K562 (cell line): ENCODE measurements around the gene STARD8. TPM values are rescaled to one million over a fixed set of nuclear protein-coding genes. Genes with fewer than 3 reads are reported as not detected.

ENCODE experiments used
- ATAC-seq: fragments of 200-7000 bp; cut with Tn5 transposase; 3 replicates; pipeline ENCODE4 v1.9.1; 2020; ENCODE audit warnings: moderate library complexity
- BruUV-seq: library from RNA; stranded (reverse); fragments of 400-500 nt; replicated peaks from 2 replicates; lab custom pipeline; 2021; lab: Mats Ljungman, UMichigan
- CTCF ChIA-PET: fragments of 300-600 bp; formaldehyde crosslinking; extraction: SDS; loops from one replicate; lab custom pipeline; 2021; ENCODE audit warnings: low intra/inter-chr PET ratio; lab: Yijun Ruan, JAX
- POLR2A ChIA-PET: fragments of 300-600, 350-650 bp; sonication (Branson Sonifier 250); formaldehyde crosslinking; extraction: SDS; loops from one replicate; lab custom pipeline; 2021; ENCODE audit warnings: antibody characterized with exemption, inconsistent platforms; lab: Yijun Ruan, JAX
- DNase-seq, 4 experiments: peaks; one replicate each; pipeline versions ENCODE4 v3.0.0 to v3.0.0-alpha.2; 2011 to 2018; ENCODE audit warnings: low spot score in 3 of 4, mixed read lengths in 3 of 4; ENCODE audit errors: extremely low read depth in 1 of 4
- FAIRE-seq: peaks from 2 replicates; lab custom pipeline; 2011; peaks lifted over from hg19 to GRCh38; lab: Jason Lieb, UNC
- H2AFZ ChIP-seq: 2 replicates; pipeline ENCODE4 v1.6.0; 2011; ENCODE audit warnings: low read depth, low read length, control low read depth, inconsistent platforms
- H3K27ac ChIP-seq: fragments of 200-600 bp; 3 replicates; pipeline ENCODE4 v1.8.0; 2011; ENCODE audit warnings: low read depth, mild to moderate bottlenecking, control low read depth, inconsistent platforms, low read length, moderate library complexity, mixed read lengths; ENCODE audit errors: extremely low read depth
- H3K27me3 ChIP-seq, 2 experiments: fragments of 300-600 bp in 1 of 2; 2 replicates in 1 of 2; 3 replicates in 1 of 2; pipeline versions ENCODE4 v1.6.0 to v1.8.0; 2011; ENCODE audit warnings: inconsistent platforms in 2 of 2, low read length in 2 of 2, mild to moderate bottlenecking in 1 of 2, mixed read lengths in 1 of 2, moderate library complexity in 1 of 2; ENCODE audit not compliant: control insufficient read depth in 2 of 2, insufficient read depth in 2 of 2
- H3K36me3 ChIP-seq: fragments of 300-600 bp; 3 replicates; pipeline ENCODE4 v1.8.0; 2011; ENCODE audit warnings: mild to moderate bottlenecking, low read length, inconsistent platforms; ENCODE audit not compliant: control insufficient read depth, insufficient read depth
- H3K4me1 ChIP-seq, 2 experiments: fragments of 200-600 bp in 1 of 2; replicated peaks in 1 of 2; 2 replicates in 1 of 2; 3 replicates in 1 of 2; pipeline versions ENCODE4 v1.5.1 to v1.8.0; 2011; ENCODE audit warnings: inconsistent platforms in 2 of 2, low read length in 2 of 2, mild to moderate bottlenecking in 1 of 2, mixed read lengths in 1 of 2, moderate library complexity in 1 of 2; ENCODE audit not compliant: control insufficient read depth in 2 of 2, insufficient read depth in 2 of 2
- H3K4me2 ChIP-seq: 2 replicates; pipeline ENCODE4 v1.6.1; 2011; ENCODE audit warnings: low read length, control low read depth, inconsistent platforms, mixed read lengths; ENCODE audit not compliant: insufficient read depth
- H3K4me3 ChIP-seq: fragments of 200-600 bp; sonication (generic), shearing (Covaris generic); 2 replicates; pipeline ENCODE4 v1.5.1; 2016; ENCODE audit warnings: control low read depth, inconsistent platforms
- H3K79me2 ChIP-seq: fragments of 200-600 bp; 3 replicates; pipeline ENCODE4 v1.8.0; 2011; ENCODE audit warnings: low read length, inconsistent platforms; ENCODE audit not compliant: control insufficient read depth, insufficient read depth
- H3K9ac ChIP-seq, 2 experiments: 2 replicates each; pipeline versions ENCODE4 v1.6.0 to v1.6.1; 2011; ENCODE audit warnings: low read depth in 2 of 2, low read length in 2 of 2, control low read depth in 1 of 2, inconsistent platforms in 1 of 2, mild to moderate bottlenecking in 1 of 2, mixed read lengths in 1 of 2; ENCODE audit not compliant: insufficient read depth in 1 of 2
- H3K9me1 ChIP-seq: one replicate; pipeline ENCODE4 v1.6.0; 2011; ENCODE audit warnings: inconsistent platforms, mild to moderate bottlenecking, low read length, moderate library complexity; ENCODE audit not compliant: control insufficient read depth, insufficient read depth
- H3K9me3 ChIP-seq: replicated peaks from 2 replicates; pipeline ENCODE4 v1.5.1; 2011; ENCODE audit warnings: low read depth, low read length, inconsistent platforms; ENCODE audit not compliant: control insufficient read depth, insufficient read depth
- H4K20me1 ChIP-seq: replicated peaks from 2 replicates; pipeline ENCODE4 v1.6.1; 2011; ENCODE audit warnings: low read length, inconsistent platforms, mixed read lengths; ENCODE audit not compliant: control insufficient read depth, insufficient read depth
- DMBX1 ChIP-seq: fragments of 250-450 bp; sonication (Bioruptor Pico); IDR thresholded peaks from 2 replicates; pipeline ENCODE4 v1.8.0; 2022; ENCODE audit warnings: inconsistent platforms, mild to moderate bottlenecking, moderate library complexity, borderline replicate concordance
- HMGXB4 ChIP-seq: sonication (generic); formaldehyde crosslinking; IDR thresholded peaks from 2 replicates; pipeline ENCODE4 v1.8.1; 2023; ENCODE audit warnings: mild to moderate bottlenecking, missing genetic modification reagents
- IRF1 ChIP-seq: sonication (generic); formaldehyde crosslinking; IDR thresholded peaks from 2 replicates; pipeline ENCODE4 v1.8.0; 2022; ENCODE audit warnings: missing genetic modification reagents, mild to moderate bottlenecking, borderline replicate concordance
- KAT8 ChIP-seq: fragments of 450-650 bp; IDR thresholded peaks from 2 replicates; pipeline ENCODE4 v1.6.1; 2016; ENCODE audit warnings: low read depth, mild to moderate bottlenecking
- SETDB1 ChIP-seq: IDR thresholded peaks from one replicate; pipeline ENCODE4 v1.6.1; 2012; ENCODE audit warnings: low read length, control low read depth, inconsistent platforms
- SMARCC2 ChIP-seq: fragments of 450-650 bp; IDR thresholded peaks from 2 replicates; pipeline ENCODE4 v1.6.1; 2017; ENCODE audit warnings: antibody characterized with exemption, moderate library complexity, mild to moderate bottlenecking, low read depth
- THRB ChIP-seq: fragments of 450-650 bp; formaldehyde crosslinking; conservative IDR thresholded peaks from 2 replicates; pipeline ENCODE4 v1.4.0; 2022; ENCODE audit warnings: mild to moderate bottlenecking, missing genetic modification characterization
- ZBTB1 ChIP-seq: sonication (generic); formaldehyde crosslinking; IDR thresholded peaks from 2 replicates; pipeline ENCODE4 v1.8.1; 2023; ENCODE audit warnings: missing genetic modification reagents, low read depth, mild to moderate bottlenecking, borderline replicate concordance
- ZC3H4 ChIP-seq: sonication (generic); formaldehyde crosslinking; IDR thresholded peaks from 2 replicates; pipeline ENCODE4 v1.9.0; 2021; ENCODE audit warnings: missing genetic modification reagents, borderline replicate concordance
- ZFP36 ChIP-seq: fragments of 150-350 bp; IDR thresholded peaks from 2 replicates; pipeline ENCODE4 v1.6.1; 2018; ENCODE audit warnings: low read length, low read depth; ENCODE audit not compliant: partially characterized antibody
- ZKSCAN8 ChIP-seq: fragments of 200-800 bp; sonication (Bioruptor generic); IDR thresholded peaks from 2 replicates; pipeline ENCODE4 v1.6.1; 2016; ENCODE audit warnings: missing genetic modification characterization, missing compliant biosample characterization
- ZNF184 ChIP-seq: sonication (generic); formaldehyde crosslinking; IDR thresholded peaks from 2 replicates; pipeline ENCODE4 v1.5.0; 2020; ENCODE audit warnings: missing genetic modification reagents
- ZNF436 ChIP-seq: fragments of 250-450, 450-650 bp; sonication (Bioruptor Pico); formaldehyde crosslinking; IDR thresholded peaks from 2 replicates; pipeline ENCODE4 v1.7.0; 2020; ENCODE audit warnings: mild to moderate bottlenecking
- ZNF512 ChIP-seq: IDR thresholded peaks from 2 replicates; pipeline ENCODE4 v1.6.1; 2016; ENCODE audit warnings: missing genetic modification characterization, missing compliant biosample characterization
- ZNF77 ChIP-seq: fragments of 250-450 bp; sonication (Bioruptor Pico); IDR thresholded peaks from 2 replicates; pipeline ENCODE4 v1.5.0; 2020
- WGBS: fragments of 100-300 bp; shearing (Covaris generic); methylation state at CpG from one replicate; pipeline ENCODE4 v1.1.6; 2016; ENCODE audit warnings: low coverage, mixed read lengths; ENCODE audit not compliant: insufficient coverage; ENCODE audit errors: missing lambda C conversion rate; 5-methylcytosine and 5-hydroxymethylcytosine counted together
- in situ Hi-C: fragments of 300-500 bp; cut with MboI; formaldehyde crosslinking; loops from 4 replicates; pipeline ENCODE4 v1.15.0; 2018; ENCODE audit warnings: inconsistent platforms, mixed read lengths
- intact Hi-C: fragments of 100-400 bp; cut with micrococcal nuclease; formaldehyde crosslinking; loops from 2 replicates; pipeline ENCODE4 v1.14.2; 2022
- polyA plus RNA-seq, 8 experiments: library from polyadenylated mRNA; depleted of rRNA in 4 of 8; stranded (reverse) in 5 of 8; unstranded in 3 of 8; fragments of >200 nt; fragmentation: Nextera tagmentation in 2 of 8; fragmentation: Illumina TruSeq in 1 of 8; extraction: Ambion mirVana in 2 of 8; extraction: Trizol in 1 of 8; gene quantifications; 2 replicates each; pipeline versions ENCODE4 v1.2.1 to v1.2.3, GENCODE V29; 2011 to 2014; ENCODE audit warnings: inconsistent platforms in 1 of 8, missing spikeins in 1 of 8
- total RNA-seq, 7 experiments: library from RNA; depleted of rRNA in 6 of 7; stranded (reverse); fragments of >200 nt in 6 of 7; fragmentation: Illumina TruSeq in 2 of 7; extraction: Trizol in 2 of 7; gene quantifications; 2 replicates each; pipeline versions ENCODE4 v1.2.1 to v1.2.3, GENCODE V29; 2011 to 2021; ENCODE audit warnings: low replicate concordance in 1 of 7

The STARD8 gene
- total and polyA plus RNA-seq, 9 of the 15 experiments (the other 6 are each of a cell fraction or from before 2014, with no cell fraction given) = 1.6 to 35.0 (median 15.9) TPM

GRCh38 chrX:68644861-68645260, 2.6 kb upstream of the STARD8 start (continued):
- TF ChIP-seq IRF1 = no peak
- TF ChIP-seq ZNF184 (CRISPR knock-in tag) = no peak
- TF ChIP-seq ZFP36 = no peak
- TF ChIP-seq SETDB1 = no peak
- no peak for TF ChIP-seq ZKSCAN8
- no peak for TF ChIP-seq HMGXB4 (CRISPR knock-in tag)
- TF ChIP-seq ZNF512 = no peak

GRCh38 chrX:68646421-68646820, 1.0 kb upstream of the STARD8 start:
- ChIA-PET CTCF (no interaction called here), POLR2A (no interaction called here)
- in situ Hi-C loops = no loop called here
- no peak for FAIRE-seq
- no peak overlapping the region for H3K27ac ChIP-seq
- no peak for DNase-seq
- no peaks in the 10 kb centered on the region for H3K9me1 ChIP-seq
- H3K79me2 ChIP-seq = peaks cover 3% of the 10 kb centered on the region; the same call in 1 of the 3 replicates
- no peaks in the 10 kb centered on the region for H4K20me1 ChIP-seq
- BruUV-seq = no TSS peak
- H3K36me3 ChIP-seq = no peaks in the 10 kb centered on the region
- H3K4me1 ChIP-seq = peaks cover 0 to 7% of the 10 kb centered on the region in 2 experiments; a peak in 3 of 5 replicates
- WGBS = 38% methylated on average over 1 of the region's 1 CpG
- no peak overlapping the region for H3K4me2 ChIP-seq
- no peaks in the 10 kb centered on the region for H3K27me3 ChIP-seq
- no peaks in the 10 kb centered on the region for H3K9me3 ChIP-seq
- no peak for ATAC-seq
- intact Hi-C loops = no loop called here
- no peak overlapping the region for H3K9ac ChIP-seq
- H3K4me3 ChIP-seq = no peak overlapping the region
- no peak overlapping the region for H2AFZ ChIP-seq
- TF ChIP-seq ZC3H4 (CRISPR knock-in tag) (no peak), ZNF436 (no peak), SMARCC2 (no peak), ZBTB1 (no peak), THRB (CRISPR knock-in tag) (no peak), DMBX1 (no peak), KAT8 (no peak), ZNF77 (CRISPR knock-in tag) (no peak)
